Motor neuron (in vitro differentiated cells): ENCODE measurements around the gene ATL3. TPM values are rescaled to one million over a fixed set of nuclear protein-coding genes. Genes with fewer than 3 reads are reported as not detected.
"Not testable (repeated sequence)": the region's sequence is repeated elsewhere in the genome, so short reads cannot be mapped to it uniquely, and the experiment has no call there.

Experiments
- ATAC-seq, 8 experiments: fragments of 200-7000 bp; cut with Tn5 transposase; replicated peaks in 6 of 8; 2 replicates each; pipeline ENCODE4 v1.8.0; 2021; ENCODE audit warnings: mild to moderate bottlenecking in 8 of 8, moderate library complexity in 8 of 8
- H3K27ac ChIP-seq, 2 donors: fragments of 250-450 bp; sonication (Bioruptor Pico); 2 replicates each; pipeline ENCODE4 v1.9.0; 2021; ENCODE audit warnings: antibody characterized with exemption in 2 of 2, mild to moderate bottlenecking in 2 of 2, moderate library complexity in 1 of 2
- H3K4me1 ChIP-seq, 2 donors: fragments of 250-450 bp; sonication (Bioruptor Pico); replicated peaks in 1 of 2; 2 replicates each; pipeline ENCODE4 v1.6.1; 2021; ENCODE audit warnings: antibody characterized with exemption in 2 of 2, mild to moderate bottlenecking in 2 of 2, moderate library complexity in 1 of 2
- H3K4me3 ChIP-seq, 5 donors: fragments of 250-450 bp; sonication (Bioruptor Pico); 2 replicates each; pipeline ENCODE4 v1.9.0; 2021; ENCODE audit warnings: antibody characterized with exemption in 5 of 5, mild to moderate bottlenecking in 5 of 5, moderate library complexity in 4 of 5
- WGBS, 10 experiments: fragments of 450-650 bp; shearing (Covaris generic); methylation state at CpG; one replicate each; pipeline ENCODE4 v1.0.0; 2022; 5-methylcytosine and 5-hydroxymethylcytosine counted together
- in situ Hi-C, 9 experiments: fragments of 400-800 bp; cut with MboI; loops; one replicate each; pipeline ENCODE4 v1.15.0; 2021; ENCODE audit warnings: low sequenced_read_pairs in 9 of 9, low pct_unique_long_range_greater_than_20kb in 2 of 9; ENCODE audit not compliant: unreplicated experiment in 9 of 9
- total RNA-seq, 8 experiments: library from RNA; unstranded; fragments of 300-600 nt; gene quantifications; 2 replicates each; pipeline versions ENCODE4 v1.2.3 to v1.2.4, GENCODE V29; 2022

Gene ATL3
- total RNA-seq, 8 experiments from 2014 or later = 5.1 to 56.4 (median 11.6) TPM

- Histone ChIP-seq H3K27ac (peak overlapping the region in 1 of 2 donors; percentile 17), H3K4me3 (peak overlapping the region in 1 of 5 donors; percentile 7), H3K4me1 (peaks cover 16 to 20% of the 10 kb centered on the region in 2 donors)
- WGBS, 10 experiments = 23 to 100% (median 46%) methylated on average over 1 to 12 of the region's 14 CpGs; no CpG with 5 or more reads in 2 of the 10 experiments
- in situ Hi-C loops = no loop called here
- ATAC-seq = no peak
Measured at GRCh38 chr11:63610604-63611394, 60.4 kb downstream of the ATL3 start.

GRCh38 chr11:63609971-63610580 lies 61.1 kb downstream of the ATL3 start:
- peak overlapping the region in 1 of 2 donors; percentile 17 for H3K27ac ChIP-seq
- H3K4me3 ChIP-seq = no peak overlapping the region
- H3K4me1 ChIP-seq = peaks cover 16 to 20% of the 10 kb centered on the region in 2 donors
- no peak for ATAC-seq
- WGBS, 10 experiments = 0 to 100% (median 79%) methylated on average over 1 to 7 of the region's 14 CpGs
- in situ Hi-C loops = no loop called here

GRCh38 chr11:63609536-63609935 lies 61.6 kb downstream of the ATL3 start:
- 83 to 100% methylated on average over 1 to 2 of the region's 4 CpGs; no CpG with 5 or more reads in 8 of the 10 experiments for WGBS, 10 experiments
- H3K4me3 ChIP-seq = no peak overlapping the region
- no peak overlapping the region for H3K27ac ChIP-seq
- ATAC-seq = no peak
- H3K4me1 ChIP-seq = peaks cover 16 to 20% of the 10 kb centered on the region in 2 donors
- in situ Hi-C loops = no loop called here

GRCh38 chr11:63608353-63609345 lies 62.5 kb downstream of the ATL3 start:
- Histone ChIP-seq H3K27ac (no peak overlapping the region), H3K4me1 (peaks cover 20 to 25% of the 10 kb centered on the region in 2 donors), H3K4me3 (no peak overlapping the region)
- in situ Hi-C loops = no loop called here
- WGBS, 10 experiments = 40 to 94% (median 88%) methylated on average over 1 to 11 of the region's 11 CpGs
- ATAC-seq = no peak

GRCh38 chr11:63603180-63603518 lies 68.0 kb downstream of the ATL3 start:
- ATAC-seq = peak in 5 of 8 experiments; percentile 89 to 98 (median 94)
- in situ Hi-C loops = no loop called here
- H3K27ac ChIP-seq = peak overlapping the region; percentile 63 to 66
- H3K4me1 ChIP-seq = peaks cover 11 to 19% of the 10 kb centered on the region in 2 donors
- H3K4me3 ChIP-seq = no peak overlapping the region
- 0 to 40% (median 18%) methylated on average over 1 to 3 of the region's 3 CpGs; no CpG with 5 or more reads in 4 of the 10 experiments for WGBS, 10 experiments

- in situ Hi-C loops, H3K4me3 ChIP-seq: not testable (repeated sequence)
- peak overlapping the region; percentile 63 to 66 for H3K27ac ChIP-seq
- 60 to 97% (median 89%) methylated on average over 1 to 8 of the region's 11 CpGs; no CpG with 5 or more reads in 2 of the 10 experiments for WGBS, 10 experiments
- peak in 5 of 8 experiments; percentile 5 to 62 (median 25) for ATAC-seq
- peaks cover 11 to 19% of the 10 kb centered on the region in 2 donors for H3K4me1 ChIP-seq
Measured at GRCh38 chr11:63602290-63603179, 68.6 kb downstream of the ATL3 start.

- H3K4me3 ChIP-seq = no peak overlapping the region
- in situ Hi-C loops = no loop called here
- peak in 2 of 8 experiments; percentile 40 to 51 for ATAC-seq
- peaks cover 11 to 19% of the 10 kb centered on the region in 2 donors for H3K4me1 ChIP-seq
- WGBS, 10 experiments = 0 to 100% (median 80%) methylated on average over 1 to 6 of the region's 7 CpGs; no CpG with 5 or more reads in 2 of the 10 experiments
- H3K27ac ChIP-seq = no peak overlapping the region
Measured at GRCh38 chr11:63599211-63600122, 71.7 kb downstream of the ATL3 start.

- Histone ChIP-seq H3K4me1 (peaks cover 7 to 12% of the 10 kb centered on the region in 2 donors), H3K27ac (no peak overlapping the region), H3K4me3 (no peak overlapping the region)
- in situ Hi-C loops = no loop called here
- ATAC-seq = no peak
- 33 to 100% (median 94%) methylated on average over 1 to 3 of the region's 4 CpGs; no CpG with 5 or more reads in 4 of the 10 experiments for WGBS, 10 experiments
Measured at GRCh38 chr11:63598556-63598955, 72.6 kb downstream of the ATL3 start.

GRCh38 chr11:63595296-63595695 lies 75.9 kb downstream of the ATL3 start:
- WGBS, 10 experiments = 9 to 100% (median 94%) methylated on average over 2 to 4 of the region's 4 CpGs; no CpG with 5 or more reads in 1 of the 10 experiments
- Histone ChIP-seq H3K27ac (no peak overlapping the region), H3K4me1 (no peaks in the 10 kb centered on the region), H3K4me3 (no peak overlapping the region)
- ATAC-seq = peak; percentile 16 to 67 (median 39)
- in situ Hi-C loops = no loop called here

- in situ Hi-C loops = no loop called here
- Histone ChIP-seq H3K4me3 (no peak overlapping the region), H3K4me1 (no peaks in the 10 kb centered on the region), H3K27ac (no peak overlapping the region)
- peak in 4 of 8 experiments; percentile 26 to 68 (median 38) for ATAC-seq
- 40 to 100% (median 80%) methylated on average over 1 to 3 of the region's 4 CpGs; no CpG with 5 or more reads in 5 of the 10 experiments for WGBS, 10 experiments
Measured at GRCh38 chr11:63592975-63593395, 78.2 kb downstream of the ATL3 start.
